RCC 7860 (cell line): ENCODE data around the gene PAOX.
"Not testable (repeated sequence)": the region's sequence is repeated elsewhere in the genome, so short reads cannot be mapped to it uniquely, and the experiment has no call there.

Experiments used
- DNase-seq: peaks from one replicate; pipeline ENCODE4 v3.0.0-alpha.2; 2015; ENCODE audit warnings: low spot score
- FAIRE-seq: peaks from 2 replicates; lab custom pipeline; 2012; peaks lifted over from hg19 to GRCh38; lab: Jason Lieb, UNC

Gene PAOX

GRCh38 chr10:133401981-133402725, 23.1 kb downstream of the PAOX start:
- DNase-seq (no peak), FAIRE-seq (no peak)

- FAIRE-seq = no peak
- DNase-seq = no peak
Observed at GRCh38 chr10:133403359-133403758, 24.3 kb downstream of the PAOX start.

DNA sequence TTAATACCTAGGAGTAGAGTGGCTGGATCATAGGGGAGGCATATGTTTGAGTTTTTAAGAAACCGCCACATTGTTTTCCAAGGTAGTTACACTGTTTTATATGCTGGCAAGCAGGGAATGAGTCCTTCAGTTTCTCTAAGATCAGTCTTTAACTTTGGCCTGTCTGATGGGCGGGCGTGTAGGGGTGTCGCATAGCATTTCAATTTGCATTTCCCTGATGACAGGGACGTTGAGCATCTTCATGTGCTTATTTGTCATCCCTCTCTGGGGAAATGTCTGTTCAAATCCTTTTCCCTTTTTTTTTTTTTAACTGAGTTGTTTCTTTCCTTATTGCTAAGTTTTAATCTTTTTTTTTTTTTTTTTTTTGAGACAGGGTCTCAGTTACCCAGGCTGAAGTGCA, 24.7 kb downstream of the PAOX start:
- FAIRE-seq = no peak
- no peak for DNase-seq

DNA sequence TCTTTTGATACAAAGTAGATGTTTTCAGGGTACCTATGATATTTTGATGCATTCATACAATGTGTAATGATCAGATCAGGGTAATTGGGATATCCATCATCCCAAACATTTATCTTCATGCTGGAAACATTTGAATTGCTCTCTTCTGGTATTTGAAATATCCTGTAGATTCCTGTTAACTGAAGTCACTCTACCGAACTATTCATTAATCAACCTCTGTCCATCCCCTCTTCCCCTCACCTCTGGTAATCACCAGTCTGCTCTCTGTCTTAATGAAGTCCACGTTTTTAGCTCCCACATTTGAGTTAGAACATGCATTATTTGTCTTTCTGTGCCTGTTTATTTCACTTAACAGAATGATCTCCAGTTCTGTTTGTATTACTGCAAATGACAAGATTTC, 26.2 kb downstream of the PAOX start:
- FAIRE-seq = no peak

GRCh38 chr10:133405844-133406527, 26.9 kb downstream of the PAOX start:
- DNase-seq (no peak), FAIRE-seq (peak; percentile 5)

More for the DNA sequence above, 26.2 kb downstream of the PAOX start:
- no peak for DNase-seq

- DNase-seq (no peak), FAIRE-seq (no peak)
Observed at GRCh38 chr10:133411523-133412380, 32.7 kb downstream of the PAOX start.

DNA sequence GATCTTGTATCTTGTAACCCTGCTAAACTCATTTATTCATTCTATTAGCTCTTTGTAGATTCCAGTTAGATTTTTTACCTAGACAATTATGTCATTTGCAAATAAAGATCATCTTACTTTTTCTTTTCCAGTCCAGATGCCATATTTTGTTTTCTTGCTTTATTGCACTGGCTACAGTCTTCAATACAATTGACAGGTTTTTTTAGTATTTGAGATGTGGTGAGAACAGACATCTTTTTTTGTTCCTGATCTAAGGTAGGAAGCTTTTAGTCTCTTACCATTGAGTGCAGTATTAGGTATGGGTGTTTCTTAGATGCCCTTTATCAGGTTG, 33.3 kb downstream of the PAOX start:
- FAIRE-seq (no peak), DNase-seq (no peak)

- FAIRE-seq, DNase-seq: not testable (repeated sequence)
Observed at GRCh38 chr10:133414401-133414800, 35.3 kb downstream of the PAOX start.

GRCh38 chr10:133415752-133416151, 36.7 kb downstream of the PAOX start:
- FAIRE-seq (no peak), DNase-seq (no peak)

DNA sequence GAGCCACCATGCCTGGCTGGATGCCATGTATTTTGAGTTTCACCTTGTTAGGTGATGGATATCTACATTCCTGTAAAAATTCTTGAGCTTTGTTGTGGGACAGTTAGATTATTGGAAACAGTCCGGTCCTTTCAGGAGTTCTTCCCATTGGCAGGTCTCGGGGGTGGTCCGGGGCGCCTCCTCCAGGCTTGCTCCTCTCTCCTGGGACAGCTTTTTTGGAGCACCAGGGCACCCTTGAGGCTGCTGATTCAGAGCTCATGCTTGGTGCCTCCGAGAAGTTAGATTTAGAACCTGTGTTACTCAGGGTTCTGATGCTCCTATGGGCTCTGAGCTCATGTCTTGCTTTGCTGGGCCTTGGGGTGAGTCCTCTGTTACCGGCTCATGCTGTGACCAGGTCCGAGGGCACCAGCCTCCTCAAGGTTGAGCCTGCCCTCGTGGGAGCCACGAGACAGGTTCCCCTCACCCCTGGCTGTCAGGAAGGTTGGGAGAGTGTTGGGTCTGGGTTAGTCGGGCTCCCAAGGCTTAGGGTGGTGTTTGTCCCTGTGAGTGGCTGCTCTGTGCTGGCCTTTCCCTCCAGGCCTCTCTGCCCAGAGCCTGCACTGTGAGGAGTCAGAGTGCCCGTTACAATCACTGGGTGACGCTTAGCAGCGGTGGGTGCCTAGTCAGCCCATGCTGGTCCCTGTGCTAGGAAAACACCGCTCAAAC, 39.4 kb downstream of the PAOX start:
- DNase-seq = no peak
- no peak for FAIRE-seq

DNA sequence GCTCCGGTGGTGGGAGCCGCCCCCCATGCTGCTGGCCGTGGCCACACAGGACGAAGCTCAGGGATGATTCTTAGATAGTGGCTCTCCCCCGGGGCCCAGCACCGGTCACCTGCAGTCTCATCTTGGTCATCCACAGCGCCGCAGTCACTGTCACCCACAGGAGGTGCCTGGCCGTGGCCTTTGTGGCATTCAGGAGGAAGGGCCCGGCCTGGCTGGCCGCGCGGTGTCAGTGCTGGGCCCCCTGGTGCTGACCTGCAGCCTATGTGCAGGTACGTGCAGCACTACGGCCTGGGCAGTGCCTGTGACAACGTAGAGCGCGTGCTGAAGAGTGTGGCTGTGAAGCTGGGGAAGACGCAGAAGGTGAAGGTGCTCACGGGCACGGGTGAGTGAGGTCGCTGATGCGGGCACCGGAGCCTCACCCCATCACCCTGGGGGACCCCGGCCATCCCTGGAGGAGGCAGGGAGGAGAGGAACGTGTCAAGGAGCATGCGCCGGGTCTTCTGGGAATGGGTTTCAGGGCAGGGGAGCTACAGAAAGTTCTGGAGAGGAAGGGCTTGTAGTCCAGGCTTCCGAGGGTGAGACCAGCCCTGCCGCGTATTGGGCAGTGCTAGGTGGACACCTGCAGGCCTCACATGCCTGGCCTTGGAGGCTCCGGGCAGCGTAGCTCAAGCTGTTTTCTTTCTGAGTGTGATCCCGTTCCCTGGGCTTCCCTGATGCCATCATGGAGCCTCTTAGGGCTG, 40.3 kb downstream of the PAOX start:
- no peak for FAIRE-seq
- no peak for DNase-seq

DNA sequence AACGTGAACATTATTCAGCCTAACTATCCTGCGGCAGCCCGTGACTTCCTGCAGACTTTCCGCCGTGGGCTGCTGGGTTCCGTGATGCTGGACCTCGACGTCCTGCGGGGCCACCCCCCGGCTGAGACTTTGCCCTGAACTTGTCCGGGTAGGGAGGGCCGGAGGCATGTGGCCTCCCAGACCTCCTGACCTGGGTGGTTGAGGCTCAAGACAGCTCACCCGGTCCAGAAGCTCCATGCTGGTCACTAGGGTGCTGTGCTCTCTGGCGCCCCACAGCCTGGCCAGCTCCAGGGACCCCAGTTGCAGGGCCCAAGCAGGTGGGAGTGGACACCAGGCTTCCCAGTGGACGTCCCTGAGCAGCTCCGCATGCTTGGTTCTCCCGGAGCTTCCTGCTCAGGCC, 41.0 kb downstream of the PAOX start:
- no peak for FAIRE-seq

DNA sequence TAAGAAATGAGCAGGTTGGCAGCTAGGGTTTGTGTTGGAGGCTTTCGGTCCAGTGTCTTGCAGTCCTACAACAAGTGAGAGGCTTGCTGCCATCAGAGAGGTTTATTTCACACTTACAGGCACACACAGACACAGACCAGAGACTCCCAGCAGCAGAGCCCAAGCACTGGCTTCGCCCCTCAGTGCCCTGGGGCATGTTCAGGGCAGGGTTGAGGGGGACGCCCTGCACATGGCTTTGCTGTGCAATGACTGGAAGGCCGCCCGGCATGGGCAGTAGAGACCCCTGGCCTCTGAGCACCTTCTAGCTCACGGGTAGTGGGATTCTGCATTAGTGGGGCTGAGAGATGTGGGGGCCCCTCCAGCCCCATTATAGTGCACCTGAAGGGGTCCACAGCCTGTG, 41.5 kb downstream of the PAOX start:
- DNase-seq (no peak), FAIRE-seq (no peak)

More for the DNA sequence above, 41.0 kb downstream of the PAOX start:
- DNase-seq = no peak

GRCh38 chr10:133421336-133422222, 42.5 kb downstream of the PAOX start:
- FAIRE-seq (no peak), DNase-seq (no peak)

GRCh38 chr10:133422223-133422806, 43.3 kb downstream of the PAOX start:
- no peak for FAIRE-seq
- no peak for DNase-seq

- DNase-seq = no peak
- no peak for FAIRE-seq
Observed at GRCh38 chr10:133422807-133423771, 44.0 kb downstream of the PAOX start.

DNA sequence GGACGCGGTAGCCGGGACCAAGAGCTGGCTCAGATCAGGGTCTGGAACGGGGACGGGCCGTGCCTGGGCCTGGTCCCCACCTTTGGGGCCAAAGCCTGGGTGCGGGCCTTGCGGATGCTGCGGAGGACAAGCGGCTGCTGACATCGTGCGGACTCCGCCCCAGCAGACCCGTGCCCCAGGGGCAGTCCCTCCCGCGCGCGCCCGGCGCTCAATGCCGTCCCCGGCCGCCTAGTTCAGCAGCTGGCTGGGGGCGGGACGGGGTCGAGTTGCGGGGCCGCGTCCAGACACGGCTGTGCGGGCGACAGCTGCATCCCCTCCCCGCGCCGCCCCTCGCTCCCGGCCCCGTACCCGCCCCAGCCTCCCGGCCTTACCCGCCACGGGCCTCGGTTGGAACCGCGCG, 45.0 kb downstream of the PAOX start:
- DNase-seq, FAIRE-seq: not testable (repeated sequence)

GRCh38 chr10:133424601-133425000, 45.5 kb downstream of the PAOX start, which contains the start of gene SPRN:
SPRN (minus strand) TSS chr10:133424625; CDS start chr10:133423681, 944 bp downstream.
- DNase-seq, FAIRE-seq: not testable (repeated sequence)
